GM21367 (cell line): ENCODE results near the gene ANKZF1.

Source experiments
- ATAC-seq: cut with Tn5 transposase; IDR thresholded peaks from one replicate; pipeline ENCODE4 v1.9.1; 2021; ENCODE audit not compliant: unreplicated experiment

The ANKZF1 gene

GRCh38 chr2:219223831-219224610, 5.6 kb upstream of the ANKZF1 start:
- ATAC-seq, result no peak

DNA sequence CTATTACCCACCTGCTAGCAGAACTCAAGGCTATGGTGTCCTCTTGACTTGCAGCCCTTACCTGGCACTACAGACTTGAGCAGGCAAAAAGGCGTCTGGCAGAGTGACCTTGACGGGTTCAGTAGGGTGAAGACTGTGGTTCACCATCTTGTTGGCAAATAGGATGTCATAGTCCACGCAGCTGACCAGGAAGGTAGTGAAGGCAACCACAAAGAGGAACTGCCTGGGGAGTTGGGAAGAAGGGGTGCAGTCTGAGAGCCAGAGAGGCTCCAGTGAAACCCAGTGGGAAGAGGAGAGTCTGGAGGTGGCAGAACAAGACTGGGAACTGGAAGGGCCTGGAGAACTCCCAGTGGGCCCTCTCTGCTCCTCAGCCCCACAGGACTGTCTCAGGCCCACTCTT, 4.3 kb upstream of the ANKZF1 start:
- ATAC-seq, result no peak

DNA sequence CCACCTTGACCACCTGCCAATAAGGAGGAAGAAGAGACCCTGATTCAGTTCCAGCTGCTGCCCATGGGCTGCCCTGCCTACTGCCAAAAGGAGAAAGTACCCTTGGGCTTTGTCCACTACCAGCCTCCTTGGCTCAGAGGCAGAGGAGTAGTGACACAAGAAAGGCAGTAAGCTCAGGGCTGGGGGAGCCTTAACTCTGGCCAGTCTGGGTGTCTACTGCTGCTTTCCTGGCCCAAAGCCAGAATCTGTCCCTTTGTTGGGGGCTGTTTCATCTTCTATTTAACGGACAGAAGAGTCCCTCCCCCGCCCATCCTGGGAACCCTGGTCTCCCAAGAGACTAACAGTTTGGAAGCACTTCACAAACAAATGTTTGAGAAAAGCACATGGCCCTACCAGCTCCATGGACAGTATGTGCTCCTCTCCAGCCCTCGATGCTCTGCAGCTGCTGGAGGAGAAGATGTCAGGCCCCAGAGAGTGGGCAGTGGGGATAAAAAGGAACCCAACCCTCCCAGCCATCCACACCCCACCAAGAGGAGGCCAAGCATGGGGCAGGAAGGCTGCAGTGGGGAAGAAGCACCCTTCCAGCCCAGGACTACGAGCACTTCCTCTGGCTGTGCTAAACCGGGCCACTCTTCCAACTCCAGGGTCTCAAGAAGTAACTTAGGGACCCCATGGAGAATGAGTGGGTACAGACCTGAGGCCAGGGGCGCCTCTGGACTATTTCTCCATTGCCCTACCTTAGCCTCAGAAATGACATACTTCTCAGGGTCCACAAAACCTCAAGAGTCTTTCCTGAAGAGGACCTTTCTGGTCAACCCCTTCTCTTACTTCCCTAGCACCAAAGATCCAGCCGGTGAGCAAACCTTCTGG, 1.3 kb upstream of the ANKZF1 start:
- no peak for ATAC-seq

DNA sequence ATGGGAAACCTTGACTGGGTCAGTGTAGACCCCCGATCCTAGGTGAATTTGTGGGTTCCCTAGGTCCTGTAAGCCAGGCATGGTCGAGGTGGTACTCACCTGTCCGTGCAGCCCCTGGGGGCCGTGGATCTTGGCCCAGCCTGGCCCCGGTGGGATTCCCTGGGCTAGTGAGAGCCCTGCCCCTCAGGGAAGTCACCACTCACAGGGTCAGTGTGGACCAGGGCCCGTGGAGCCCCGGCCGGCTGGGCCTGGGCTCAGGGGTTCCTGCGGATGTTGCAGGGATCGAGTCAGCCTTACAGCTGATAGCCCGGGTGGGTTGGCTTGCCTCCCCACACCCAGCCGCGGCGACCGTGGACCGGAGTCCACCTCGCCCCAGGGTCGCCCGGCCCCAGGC, 698 bp upstream of the ANKZF1 start:
- ATAC-seq, result no peak

DNA sequence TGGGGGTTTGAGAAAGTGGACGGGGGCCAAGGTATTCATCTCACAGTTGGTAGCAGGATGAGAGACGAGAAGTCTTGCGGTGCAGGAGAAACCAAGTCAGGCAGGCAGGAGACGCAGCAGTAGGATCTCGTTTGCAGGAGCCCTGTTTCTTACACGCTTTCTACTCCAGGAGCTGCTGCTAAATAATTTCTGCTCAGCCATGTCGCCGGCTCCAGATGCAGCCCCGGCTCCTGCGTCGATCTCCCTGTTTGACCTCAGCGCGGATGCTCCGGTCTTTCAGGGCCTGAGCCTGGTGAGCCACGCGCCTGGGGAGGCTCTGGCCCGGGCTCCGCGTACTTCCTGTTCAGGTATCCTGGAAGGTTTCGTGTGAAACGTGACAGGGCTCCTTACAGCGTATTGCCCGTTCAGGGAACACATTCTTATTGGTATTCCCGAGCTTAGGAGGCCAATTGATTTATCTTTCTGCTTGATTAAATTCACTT, 494 bp downstream of the ANKZF1 start:
- no peak for ATAC-seq

- no peak for ATAC-seq
Observed at GRCh38 chr2:219234331-219234730, 4.7 kb downstream of the ANKZF1 start.

- ATAC-seq, result no peak
Observed at GRCh38 chr2:219243291-219243761, 13.7 kb downstream of the ANKZF1 start.

GRCh38 chr2:219244789-219245147, 15.2 kb downstream of the ANKZF1 start:
- no peak for ATAC-seq

GRCh38 chr2:219245148-219245898, 15.7 kb downstream of the ANKZF1 start, which contains the start of the genes GLB1L and STK16:
TSS of gene GLB1L (minus strand) at chr2:219245444. CDS start at chr2:219243573, 1,871 bp downstream.
TSS of gene STK16 (plus strand) at chr2:219245479. CDS start at chr2:219246000, 521 bp downstream.
- ATAC-seq, result peak; percentile 65

DNA sequence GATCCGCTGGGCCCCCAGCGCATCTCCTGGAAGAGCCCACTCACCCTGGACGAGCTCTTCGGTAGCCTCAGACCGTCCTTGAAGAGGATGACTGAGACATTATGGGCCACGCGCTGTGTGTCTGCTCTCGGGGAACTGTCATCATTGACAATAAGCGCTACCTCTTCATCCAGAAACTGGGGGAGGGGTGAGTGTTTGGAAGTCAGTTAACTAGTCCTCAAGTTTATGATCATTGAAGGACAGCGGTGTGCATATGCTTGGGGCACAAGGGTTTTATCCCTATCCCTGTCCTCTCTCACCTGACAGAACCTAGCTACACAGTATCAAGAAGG, 16.3 kb downstream of the ANKZF1 start:
- ATAC-seq, result no peak

GRCh38 chr2:219246559-219246958, 17.0 kb downstream of the ANKZF1 start:
- no peak for ATAC-seq

DNA sequence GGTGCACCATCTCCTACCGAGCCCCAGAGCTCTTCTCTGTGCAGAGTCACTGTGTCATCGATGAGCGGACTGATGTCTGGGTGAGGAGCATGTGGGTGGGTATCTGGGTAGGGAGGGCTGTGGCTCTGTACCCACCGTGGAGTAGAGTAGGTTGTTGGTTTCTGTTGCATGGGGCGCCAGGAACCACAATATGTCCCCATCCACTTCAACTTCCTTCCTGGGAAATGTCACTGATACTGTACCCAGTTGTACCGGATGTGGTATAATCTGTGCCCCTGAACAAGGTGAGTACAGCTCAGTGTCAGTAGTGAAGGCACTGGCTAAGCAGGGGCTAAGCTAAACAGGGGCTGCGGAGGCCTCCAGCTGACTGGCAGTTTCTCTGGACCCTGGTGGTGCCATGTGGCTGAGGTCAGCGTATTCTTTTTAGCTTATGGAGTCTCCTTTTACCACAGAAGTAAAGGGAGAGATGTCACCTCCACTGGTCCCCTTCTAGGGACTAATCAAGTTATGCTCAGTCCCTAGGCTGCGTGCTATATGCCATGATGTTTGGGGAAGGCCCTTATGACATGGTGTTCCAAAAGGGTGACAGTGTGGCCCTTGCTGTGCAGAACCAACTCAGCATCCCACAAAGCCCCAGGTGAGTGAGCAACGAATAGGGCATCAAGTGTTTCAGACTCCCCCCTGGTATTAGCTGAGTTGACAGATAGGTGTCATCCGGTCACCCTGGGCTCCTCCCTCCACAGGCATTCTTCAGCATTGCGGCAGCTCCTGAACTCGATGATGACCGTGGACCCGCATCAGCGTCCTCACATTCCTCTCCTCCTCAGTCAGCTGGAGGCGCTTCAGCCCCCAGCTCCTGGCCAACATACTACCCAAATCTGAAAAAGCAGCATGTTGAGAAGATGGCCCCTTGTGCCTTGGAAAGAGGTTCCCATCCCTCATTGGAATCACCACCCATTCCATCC, 18.4 kb downstream of the ANKZF1 start:
- no peak for ATAC-seq

- no peak for ATAC-seq
Observed at GRCh38 chr2:219248845-219249202, 19.2 kb downstream of the ANKZF1 start.

GRCh38 chr2:219249203-219249980, 19.8 kb downstream of the ANKZF1 start:
- no peak for ATAC-seq

- no peak for ATAC-seq
Observed at GRCh38 chr2:219250049-219250781, 20.6 kb downstream of the ANKZF1 start.

DNA sequence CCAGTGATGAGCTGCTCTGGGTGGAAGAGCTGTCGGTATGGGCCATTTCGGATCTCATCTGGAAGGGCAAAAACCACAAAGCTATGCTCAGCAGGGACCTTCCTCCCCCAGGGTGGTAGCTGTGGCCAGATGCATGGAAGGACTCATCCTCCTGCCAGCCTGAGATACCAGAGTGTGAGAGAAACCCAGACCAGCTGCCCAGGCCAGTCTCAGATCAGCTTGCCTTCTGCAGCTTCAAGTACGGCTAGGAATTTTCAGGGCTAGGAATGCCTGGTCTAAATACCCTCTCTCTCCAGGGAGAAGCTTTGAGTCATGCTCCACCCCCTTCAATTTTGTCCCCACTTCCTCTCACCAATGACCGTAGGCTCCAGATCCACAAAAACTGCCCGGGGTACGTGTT, 22.1 kb downstream of the ANKZF1 start:
- ATAC-seq, result no peak

GRCh38 chr2:219252084-219252483, 22.5 kb downstream of the ANKZF1 start:
- no peak for ATAC-seq

GRCh38 chr2:219252570-219252899, 22.9 kb downstream of the ANKZF1 start:
- ATAC-seq, result no peak
